SJCRH30 (cell line): Measurements from ENCODE around the gene DHCR7. TPM values are rescaled to one million over a fixed set of nuclear protein-coding genes. Genes with fewer than 3 reads are reported as not detected.

ENCODE experiments used
- DNase-seq, 2 experiments: peaks; one replicate each; pipeline ENCODE4 v3.0.0-alpha.2; 2015 to 2020
- H3K27ac ChIP-seq: fragments of 250-450 bp; sonication (Bioruptor Pico); 2 replicates; pipeline ENCODE4 v1.5.1; 2020; ENCODE audit warnings: mild to moderate bottlenecking, moderate library complexity
- H3K27me3 ChIP-seq: fragments of 250-450 bp; sonication (Bioruptor Pico); 2 replicates; pipeline ENCODE4 v1.5.1; 2020; ENCODE audit warnings: mild to moderate bottlenecking, moderate library complexity
- H3K36me3 ChIP-seq: fragments of 250-450 bp; sonication (Bioruptor Pico); 2 replicates; pipeline ENCODE4 v1.5.1; 2020; ENCODE audit warnings: mild to moderate bottlenecking, moderate library complexity
- H3K4me1 ChIP-seq: fragments of 250-450 bp; sonication (Bioruptor Pico); 2 replicates; pipeline ENCODE4 v1.5.1; 2020; ENCODE audit warnings: mild to moderate bottlenecking, moderate library complexity
- H3K4me3 ChIP-seq: fragments of 250-450 bp; sonication (Bioruptor Pico); 2 replicates; pipeline ENCODE4 v1.5.1; 2020; ENCODE audit warnings: mild to moderate bottlenecking, moderate library complexity
- H3K9me3 ChIP-seq: fragments of 250-450 bp; sonication (Bioruptor Pico); replicated peaks from 2 replicates; pipeline ENCODE4 v1.5.1; 2020; ENCODE audit warnings: mild to moderate bottlenecking, moderate library complexity
- total RNA-seq: library from RNA; depleted of rRNA; stranded (reverse); fragments of >200 nt; shearing (Covaris generic); gene quantifications from 2 replicates; pipeline ENCODE4 v1.2.3, GENCODE V29; 2014

The DHCR7 gene
- total RNA-seq, 1 experiment from 2014 or later, result 40.1 TPM

DNA sequence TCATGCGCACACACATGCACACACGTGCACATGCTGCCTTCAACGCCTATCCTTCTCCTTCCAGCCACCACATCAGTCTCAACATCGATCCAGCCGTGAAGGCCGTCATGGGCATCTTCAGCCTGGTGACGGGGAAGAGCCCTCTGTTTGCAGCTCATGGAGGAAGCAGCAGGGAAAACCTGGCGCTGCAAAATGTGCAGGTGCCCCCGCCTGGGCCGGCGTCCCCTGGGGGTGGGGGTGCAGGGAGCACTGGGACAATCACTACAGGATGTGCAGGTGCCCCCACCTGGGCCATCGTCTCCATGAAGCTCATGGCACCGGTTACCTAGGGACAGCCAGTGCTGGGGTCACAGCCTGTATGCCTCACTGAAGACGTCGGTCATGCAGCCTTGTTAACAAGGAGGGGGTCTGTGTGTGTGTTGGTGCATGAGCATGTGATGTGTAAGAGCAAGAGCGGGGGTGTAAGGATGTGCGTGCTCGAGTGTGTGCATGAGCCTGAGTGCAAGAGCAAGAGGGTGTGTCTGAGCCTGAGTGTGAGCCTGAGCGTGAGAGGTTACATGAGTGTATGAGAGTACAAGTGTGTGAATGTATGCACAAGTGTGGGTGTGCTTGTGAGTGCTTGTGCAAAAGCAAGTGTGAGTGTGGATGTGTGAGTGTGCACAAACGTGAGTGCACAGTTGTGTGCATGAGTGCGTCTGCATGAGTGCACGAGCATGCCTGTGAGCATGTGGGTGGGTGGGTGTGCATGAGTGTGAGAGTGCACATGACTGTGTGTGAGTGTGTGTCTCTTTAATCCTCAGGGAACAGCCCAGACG lies 36.3 kb upstream of the DHCR7 start:
- Histone ChIP-seq H3K27me3 (no peaks in the 10 kb centered on the region), H3K27ac (no peak overlapping the region), H3K4me3 (no peak overlapping the region), H3K9me3 (no peaks in the 10 kb centered on the region), H3K4me1 (peaks cover 10% of the 10 kb centered on the region), H3K36me3 (peaks cover 4% of the 10 kb centered on the region; the same call in 1 of the 2 replicates)
- no peak for DNase-seq

DNA sequence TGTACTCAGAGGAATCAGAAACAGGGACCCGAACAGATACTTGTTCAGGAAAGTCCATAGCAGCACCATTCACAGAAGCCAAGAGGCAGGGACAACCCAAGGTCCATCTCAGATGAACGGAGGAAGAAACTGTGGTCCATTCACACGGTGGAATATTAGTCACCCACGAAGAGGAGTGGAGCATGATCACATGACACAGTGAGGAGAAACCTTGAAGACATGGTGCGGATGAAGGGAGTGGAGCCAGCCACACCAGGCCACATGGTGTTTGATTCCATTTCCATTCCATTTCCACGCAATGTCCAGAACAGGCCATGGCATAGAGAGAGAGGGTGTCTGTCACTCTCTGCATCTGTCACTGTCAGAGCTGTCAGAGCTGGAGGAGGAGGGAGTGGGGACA lies 35.5 kb upstream of the DHCR7 start:
- no peaks in the 10 kb centered on the region for H3K27me3 ChIP-seq
- no peak overlapping the region for H3K27ac ChIP-seq
- no peak for DNase-seq
- H3K4me1 ChIP-seq, result peaks cover 2% of the 10 kb centered on the region
- peaks cover 4% of the 10 kb centered on the region; the same call in 1 of the 2 replicates for H3K36me3 ChIP-seq
- H3K9me3 ChIP-seq, result no peaks in the 10 kb centered on the region
- H3K4me3 ChIP-seq, result no peak overlapping the region

DNA sequence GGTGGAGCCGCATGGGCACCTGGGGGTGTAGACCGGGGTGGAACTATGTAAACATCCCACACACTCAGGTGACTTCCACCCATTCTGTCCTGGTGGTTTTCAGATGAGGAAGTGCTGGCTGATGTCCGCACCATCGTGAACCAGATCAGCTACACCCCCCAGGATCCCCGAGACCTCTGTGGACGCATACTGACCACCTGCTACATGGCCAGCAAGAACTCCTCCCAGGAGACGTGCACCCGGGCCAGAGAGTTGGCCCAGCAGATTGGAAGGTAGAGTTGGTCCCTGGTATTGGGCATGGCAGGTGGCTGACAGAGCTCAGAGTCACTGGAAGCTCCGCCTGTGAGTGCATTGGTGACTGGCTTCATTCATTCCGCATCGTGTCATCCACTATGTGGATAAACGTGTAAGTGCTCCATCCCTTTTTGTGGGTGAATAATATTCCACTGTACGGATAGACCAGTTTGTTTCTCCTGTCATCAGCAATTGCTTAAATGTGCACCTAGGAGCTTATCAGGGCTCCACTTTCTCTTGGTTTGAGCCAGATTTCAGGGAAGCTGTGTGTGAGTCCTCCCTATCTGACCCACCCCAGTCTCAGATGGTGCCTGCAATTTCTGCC lies 34.7 kb upstream of the DHCR7 start:
- DNase-seq, result no peak
- Histone ChIP-seq H3K36me3 (peaks cover 4% of the 10 kb centered on the region; the same call in 1 of the 2 replicates), H3K4me1 (no peaks in the 10 kb centered on the region), H3K4me3 (no peak overlapping the region), H3K9me3 (no peaks in the 10 kb centered on the region), H3K27me3 (no peaks in the 10 kb centered on the region), H3K27ac (no peak overlapping the region)

DNA sequence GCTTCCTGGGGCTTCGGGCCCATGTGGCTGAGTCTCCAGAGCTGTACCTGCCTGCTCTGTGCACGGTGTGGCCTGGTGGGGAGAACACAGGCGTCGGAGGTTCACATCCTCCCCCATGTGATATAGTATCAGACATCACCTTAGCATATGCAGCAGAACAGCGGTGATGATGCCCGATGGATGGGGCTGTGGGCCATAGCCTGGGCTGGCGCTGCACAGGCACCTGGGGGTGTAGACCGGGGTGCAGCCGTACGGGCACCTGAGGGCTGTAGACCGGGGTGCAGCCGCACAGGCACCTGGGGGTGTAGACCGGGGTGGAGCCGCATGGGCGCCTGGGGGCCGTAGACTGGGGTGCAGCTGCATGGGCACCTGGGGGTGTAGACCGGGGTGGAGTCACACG lies 34.0 kb upstream of the DHCR7 start:
- no peak for DNase-seq
- H3K27me3 ChIP-seq, result no peaks in the 10 kb centered on the region
- no peaks in the 10 kb centered on the region for H3K9me3 ChIP-seq
- H3K4me3 ChIP-seq, result no peak overlapping the region
- peaks cover 4% of the 10 kb centered on the region; the same call in 1 of the 2 replicates for H3K36me3 ChIP-seq
- no peaks in the 10 kb centered on the region for H3K4me1 ChIP-seq
- H3K27ac ChIP-seq, result no peak overlapping the region

DNA sequence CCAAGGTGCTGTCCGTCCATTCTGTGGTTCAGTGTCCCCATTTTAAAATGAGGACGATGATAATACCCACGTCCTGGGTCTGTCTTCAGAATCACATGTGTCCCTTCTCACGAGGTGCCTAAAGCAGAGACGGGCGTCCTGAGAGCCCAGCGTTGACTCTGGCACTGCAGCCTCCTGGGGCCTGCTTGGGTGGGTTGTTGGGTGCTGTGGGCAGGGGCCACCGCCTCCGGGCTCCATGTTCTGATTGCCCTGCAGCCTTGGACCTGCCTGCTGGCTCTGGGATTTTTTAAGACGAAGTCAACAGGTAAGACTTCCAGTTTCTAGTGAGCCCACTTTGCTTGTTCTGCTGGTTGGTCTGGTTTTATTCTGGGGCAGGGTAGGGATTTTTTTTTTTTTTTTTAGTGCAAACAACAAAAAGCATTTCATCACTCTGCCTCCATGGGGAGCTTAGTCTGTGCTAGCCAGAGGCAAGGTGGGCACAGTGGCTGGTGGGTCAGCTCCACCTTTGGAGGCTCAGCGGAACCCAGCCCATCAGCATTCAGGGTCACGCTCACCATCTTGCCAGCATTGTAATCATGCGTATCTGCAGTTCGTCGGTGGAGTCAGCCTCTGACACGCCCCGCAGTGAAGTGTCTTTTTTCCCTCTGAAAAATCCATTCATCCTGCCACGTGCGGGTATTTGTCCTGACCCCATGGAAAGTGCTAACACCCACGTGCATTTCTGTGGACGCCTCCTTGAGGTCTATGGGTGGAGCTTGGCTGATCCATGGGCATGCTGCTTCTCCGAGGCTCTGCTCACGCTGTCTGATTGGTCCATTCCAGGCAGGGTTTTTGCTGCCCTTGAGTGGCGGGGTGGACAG lies 33.1 kb upstream of the DHCR7 start:
- no peak overlapping the region for H3K27ac ChIP-seq
- no peak for DNase-seq
- peaks cover 4% of the 10 kb centered on the region; the same call in 1 of the 2 replicates for H3K36me3 ChIP-seq
- no peaks in the 10 kb centered on the region for H3K27me3 ChIP-seq
- no peaks in the 10 kb centered on the region for H3K9me3 ChIP-seq
- H3K4me1 ChIP-seq, result no peaks in the 10 kb centered on the region
- no peak overlapping the region for H3K4me3 ChIP-seq

DNA sequence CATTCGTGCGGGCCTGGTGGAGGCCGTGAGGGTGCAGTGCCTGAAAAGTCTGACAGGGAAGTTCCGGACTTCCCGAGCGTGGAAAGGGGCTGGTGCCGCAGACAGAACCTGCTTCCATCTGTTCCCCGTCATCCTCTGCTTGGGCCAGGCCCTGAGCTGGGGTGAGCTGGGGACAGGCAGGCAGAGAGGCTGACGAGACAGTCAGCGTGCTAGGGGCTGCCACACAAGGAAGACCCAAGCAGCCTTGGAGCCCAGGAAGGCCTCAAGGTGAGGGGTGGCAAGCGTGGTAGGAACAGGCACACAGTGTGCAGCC lies 30.3 kb upstream of the DHCR7 start:
- Histone ChIP-seq H3K4me1 (no peaks in the 10 kb centered on the region), H3K27ac (no peak overlapping the region), H3K9me3 (no peaks in the 10 kb centered on the region), H3K36me3 (peaks cover under 1% of the 10 kb centered on the region; the same call in 1 of the 2 replicates), H3K27me3 (no peaks in the 10 kb centered on the region), H3K4me3 (no peak overlapping the region)
- no peak for DNase-seq

DNA sequence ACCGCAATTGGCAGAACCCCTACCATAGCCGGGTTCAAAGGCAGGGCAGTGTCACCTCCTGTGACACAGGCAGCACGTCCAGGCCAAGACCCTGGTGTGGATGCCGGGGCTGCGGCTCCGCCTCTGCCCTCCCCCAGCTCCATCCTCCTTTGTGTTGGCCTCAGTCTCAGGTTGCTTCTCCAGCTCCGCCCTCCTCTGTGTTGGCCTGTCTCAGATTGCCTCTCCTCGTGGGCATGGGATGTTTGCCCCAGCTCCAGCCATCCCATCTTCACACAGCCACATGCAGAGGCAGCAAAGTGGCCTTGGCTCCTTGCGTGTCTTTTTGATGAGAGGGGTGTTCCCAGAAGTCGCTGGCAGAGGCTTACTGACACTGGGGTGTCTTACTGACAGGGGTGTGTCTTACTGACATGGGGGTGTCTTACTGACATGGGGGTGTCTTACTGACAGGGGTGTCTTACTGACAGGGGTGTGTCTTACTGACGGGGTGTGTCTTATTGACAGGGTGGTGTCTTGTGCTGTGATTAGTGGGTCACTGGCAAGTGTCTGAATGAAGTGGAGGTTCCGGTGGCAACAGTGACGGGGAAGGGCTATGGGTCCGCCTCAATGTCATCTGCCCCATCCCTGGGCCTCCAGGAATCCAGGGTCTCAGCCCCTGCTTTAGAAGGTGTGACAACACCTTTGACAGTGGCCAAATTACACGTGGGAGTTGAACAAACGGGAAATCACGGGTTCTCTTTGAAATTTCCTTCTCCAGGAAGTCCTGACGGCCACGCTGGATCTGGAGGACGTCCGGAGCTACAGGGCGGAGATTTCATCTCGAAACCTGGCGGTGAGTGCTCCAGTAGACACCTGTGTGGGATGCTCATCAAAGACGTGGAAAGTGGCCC lies 29.7 kb upstream of the DHCR7 start:
- H3K9me3 ChIP-seq, result no peaks in the 10 kb centered on the region
- H3K36me3 ChIP-seq, result no peaks in the 10 kb centered on the region; the same call in 1 of the 2 replicates
- H3K4me1 ChIP-seq, result no peaks in the 10 kb centered on the region
- no peaks in the 10 kb centered on the region for H3K27me3 ChIP-seq
- no peak overlapping the region for H3K4me3 ChIP-seq
- no peak for DNase-seq
- no peak overlapping the region for H3K27ac ChIP-seq

DNA sequence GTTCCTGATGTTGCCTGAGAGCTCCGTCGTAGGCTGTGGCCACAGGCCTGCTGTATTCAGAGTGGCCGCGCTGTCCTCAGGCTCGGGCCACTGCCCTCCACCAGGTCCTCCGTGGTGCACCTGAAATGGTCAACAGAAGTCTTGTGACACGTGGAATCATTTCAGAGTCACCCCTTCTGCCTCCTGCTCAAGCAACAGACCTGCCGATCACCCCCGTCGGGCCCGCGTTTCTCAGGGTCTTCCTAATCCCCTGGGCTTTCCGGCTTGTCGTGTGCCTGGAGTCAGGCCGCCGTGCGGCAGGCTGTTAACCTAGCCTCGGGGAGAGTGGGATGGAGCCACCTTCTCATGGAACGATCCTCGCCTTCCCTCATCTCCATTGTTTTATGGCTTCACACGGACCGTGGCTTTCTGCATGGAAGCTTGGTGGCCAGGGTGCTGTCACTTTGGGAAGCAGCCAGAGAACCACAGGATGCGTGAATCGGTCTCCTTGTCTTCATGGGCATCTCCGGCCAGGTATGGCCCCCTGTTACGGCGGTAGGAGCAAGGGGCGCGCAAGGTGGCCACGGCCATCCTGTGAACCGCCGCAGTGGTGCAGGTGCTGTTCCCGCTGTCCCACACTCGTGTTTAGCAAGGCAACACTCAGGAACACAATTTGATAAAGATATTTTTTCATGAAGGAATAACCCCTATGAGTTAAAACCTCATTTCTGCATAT lies 28.9 kb upstream of the DHCR7 start:
- Histone ChIP-seq H3K36me3 (no peaks in the 10 kb centered on the region; the same call in 1 of the 2 replicates), H3K4me1 (no peaks in the 10 kb centered on the region), H3K27ac (no peak overlapping the region), H3K27me3 (no peaks in the 10 kb centered on the region), H3K9me3 (no peaks in the 10 kb centered on the region), H3K4me3 (no peak overlapping the region)
- DNase-seq, result no peak

DNA sequence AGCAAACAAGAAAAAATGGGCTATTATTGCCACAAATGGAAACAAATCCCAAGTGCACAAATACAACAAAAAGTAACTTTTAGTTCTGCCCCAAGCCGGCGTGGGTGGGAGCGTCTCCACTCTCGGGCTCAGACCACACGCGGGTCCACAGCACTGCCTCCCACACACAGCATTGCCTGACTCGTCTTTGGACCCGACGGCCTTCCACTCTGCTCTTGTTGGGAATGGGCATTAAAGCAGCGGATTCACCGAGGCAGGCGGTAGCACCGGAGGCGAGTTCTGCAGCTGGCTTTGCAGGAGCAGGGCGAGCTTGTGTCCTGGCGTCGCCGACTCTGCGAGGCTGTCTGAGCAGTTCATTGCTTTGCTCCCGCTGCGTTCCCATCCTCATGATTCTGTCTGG lies 27.8 kb upstream of the DHCR7 start:
- Histone ChIP-seq H3K27ac (no peak overlapping the region), H3K4me3 (no peak overlapping the region), H3K27me3 (no peaks in the 10 kb centered on the region), H3K36me3 (no peaks in the 10 kb centered on the region; the same call in 1 of the 2 replicates), H3K9me3 (no peaks in the 10 kb centered on the region), H3K4me1 (no peaks in the 10 kb centered on the region)
- no peak for DNase-seq

DNA sequence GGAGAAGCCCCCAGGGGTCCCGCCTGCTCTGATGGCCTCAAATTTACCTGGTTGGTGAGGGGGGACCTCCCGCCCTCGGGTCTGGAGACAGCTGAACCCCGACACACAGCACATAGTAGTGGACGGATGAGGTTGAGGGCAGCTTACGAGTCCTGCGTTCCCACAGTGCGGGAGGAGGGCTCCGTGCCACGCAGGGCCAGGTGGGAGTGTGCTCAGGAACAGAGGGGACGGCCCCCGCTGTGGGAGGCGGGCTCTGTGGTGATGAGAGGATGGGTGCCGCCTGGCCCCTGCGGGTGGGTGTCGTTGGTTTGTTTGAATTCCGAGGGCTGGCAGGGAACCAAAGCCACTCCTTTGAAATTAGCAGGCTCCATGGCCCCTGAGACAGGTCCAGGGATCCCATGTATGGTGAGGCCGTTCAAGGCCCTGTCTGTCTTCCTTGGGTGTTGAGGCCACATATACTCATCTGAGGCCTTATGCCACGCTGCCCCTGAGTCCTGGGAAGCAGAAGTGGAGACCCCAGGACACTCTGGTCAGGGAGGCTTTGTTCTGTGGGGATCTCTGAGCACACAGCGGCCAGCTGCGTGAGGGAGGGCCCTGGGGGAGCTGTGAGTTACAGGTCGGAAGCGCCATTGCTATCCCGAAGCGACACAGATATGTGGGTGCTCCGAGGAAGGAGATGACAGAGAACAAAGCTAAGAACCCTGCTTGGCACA lies 26.7 kb upstream of the DHCR7 start:
- no peaks in the 10 kb centered on the region for H3K4me1 ChIP-seq
- H3K9me3 ChIP-seq, result no peaks in the 10 kb centered on the region
- no peaks in the 10 kb centered on the region; the same call in 1 of the 2 replicates for H3K36me3 ChIP-seq
- H3K27ac ChIP-seq, result no peak overlapping the region
- H3K27me3 ChIP-seq, result no peaks in the 10 kb centered on the region
- DNase-seq, result no peak
- H3K4me3 ChIP-seq, result no peak overlapping the region

DNA sequence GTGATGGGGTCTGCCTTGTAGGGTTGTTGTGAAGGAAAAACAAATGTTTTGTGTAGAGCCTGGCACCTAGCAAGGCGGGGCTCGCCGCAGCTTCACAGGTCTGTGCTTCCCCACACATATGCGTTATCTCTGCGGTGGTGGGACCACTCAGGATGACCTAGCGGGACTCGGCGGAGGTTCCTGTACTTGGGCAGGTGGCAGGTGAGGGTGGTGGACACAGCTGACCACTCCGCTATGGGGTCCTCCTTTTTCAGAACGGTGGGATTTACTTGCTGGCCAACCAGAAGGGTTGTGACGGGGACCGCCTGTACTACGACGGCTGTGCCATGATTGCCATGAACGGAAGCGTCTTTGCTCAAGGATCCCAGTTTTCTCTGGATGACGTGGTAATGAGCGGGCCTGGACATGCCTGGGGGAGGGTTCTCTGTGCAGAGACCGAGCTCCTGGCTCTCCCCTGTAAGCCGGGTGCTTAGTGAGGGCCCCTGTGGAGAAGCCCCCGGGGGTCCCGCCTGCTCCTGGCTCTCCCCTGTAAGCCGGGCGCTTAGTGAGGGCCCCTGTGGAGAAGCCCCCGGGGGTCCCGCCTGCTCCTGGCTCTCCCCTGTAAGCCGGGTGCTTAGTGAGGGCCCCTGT lies 26.1 kb upstream of the DHCR7 start:
- Histone ChIP-seq H3K9me3 (no peaks in the 10 kb centered on the region), H3K27me3 (no peaks in the 10 kb centered on the region), H3K36me3 (no peaks in the 10 kb centered on the region; the same call in 1 of the 2 replicates), H3K4me3 (no peak overlapping the region), H3K27ac (no peak overlapping the region), H3K4me1 (no peaks in the 10 kb centered on the region)
- no peak for DNase-seq

DNA sequence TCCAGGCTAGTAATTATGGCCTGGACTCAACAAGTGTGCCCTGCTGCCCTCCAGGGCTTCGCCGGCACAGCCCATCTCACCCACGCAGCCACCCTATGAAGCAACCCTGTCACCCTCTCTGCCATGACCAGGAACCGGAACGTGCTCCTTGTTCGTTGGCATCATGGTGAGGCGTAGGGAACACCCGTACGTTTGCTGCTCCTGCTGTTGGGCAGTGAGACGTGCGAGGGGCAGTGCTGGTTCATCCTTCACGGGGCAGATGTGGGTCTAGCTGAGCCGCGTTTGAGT lies 25.5 kb upstream of the DHCR7 start:
- no peaks in the 10 kb centered on the region; the same call in 1 of the 2 replicates for H3K36me3 ChIP-seq
- H3K9me3 ChIP-seq, result no peaks in the 10 kb centered on the region
- H3K27ac ChIP-seq, result no peak overlapping the region
- H3K4me1 ChIP-seq, result no peaks in the 10 kb centered on the region
- DNase-seq, result no peak
- no peak overlapping the region for H3K4me3 ChIP-seq
- no peaks in the 10 kb centered on the region for H3K27me3 ChIP-seq
